GM19099 (cell line): ENCODE measurements around the gene FBXL17.

ENCODE experiments used
- POLR2A ChIP-seq: IDR thresholded peaks from 3 replicates; pipeline ENCODE4 v1.6.1; 2011; ENCODE audit warnings: low read depth; ENCODE audit not compliant: insufficient read length; ENCODE audit errors: extremely low read depth

FBXL17 gene

GRCh38 chr5:108074626-108075025 is 307.3 kb downstream of the FBXL17 start:
- TF ChIP-seq POLR2A: no peak

- no peak for TF ChIP-seq POLR2A
Observed at GRCh38 chr5:108064302-108064701, 317.6 kb downstream of the FBXL17 start.

- no peak for TF ChIP-seq POLR2A
Observed at GRCh38 chr5:108061941-108062340, 320.0 kb downstream of the FBXL17 start.

GRCh38 chr5:108060340-108060739 is 321.6 kb downstream of the FBXL17 start:
- no peak for TF ChIP-seq POLR2A

GRCh38 chr5:108059334-108059733 is 322.6 kb downstream of the FBXL17 start:
- TF ChIP-seq POLR2A: no peak

- no peak for TF ChIP-seq POLR2A
Observed at GRCh38 chr5:108054349-108054748, 327.5 kb downstream of the FBXL17 start.

- TF ChIP-seq POLR2A: no peak
Observed at GRCh38 chr5:108046955-108047670, 334.8 kb downstream of the FBXL17 start.

- TF ChIP-seq POLR2A: no peak
Observed at GRCh38 chr5:108036482-108036881, 345.4 kb downstream of the FBXL17 start.

- TF ChIP-seq POLR2A: no peak
Observed at GRCh38 chr5:108028883-108029282, 353.0 kb downstream of the FBXL17 start.

GRCh38 chr5:108028412-108028811 is 353.5 kb downstream of the FBXL17 start:
- TF ChIP-seq POLR2A: no peak

- TF ChIP-seq POLR2A: no peak
Observed at GRCh38 chr5:108025957-108026356, 355.9 kb downstream of the FBXL17 start.

GRCh38 chr5:108024986-108025385 is 356.9 kb downstream of the FBXL17 start:
- no peak for TF ChIP-seq POLR2A

GRCh38 chr5:108016101-108016500 is 365.8 kb downstream of the FBXL17 start:
- no peak for TF ChIP-seq POLR2A

- TF ChIP-seq POLR2A: no peak
Observed at GRCh38 chr5:108006791-108007190, 375.1 kb downstream of the FBXL17 start.

GRCh38 chr5:108003178-108003577 is 378.7 kb downstream of the FBXL17 start:
- TF ChIP-seq POLR2A: no peak

GRCh38 chr5:108001222-108001621 is 380.7 kb downstream of the FBXL17 start:
- TF ChIP-seq POLR2A: no peak
